Glomerular visceral epithelial cell (primary cell): ENCODE results near the gene KIF21B.
"Not testable (repeated sequence)": the region's sequence is repeated elsewhere in the genome, so short reads cannot be mapped to it uniquely, and the experiment has no call there.

Source experiments
- DNase-seq: peaks from one replicate; pipeline ENCODE4 v3.0.0-alpha.2; 2016; ENCODE audit errors: extremely low spot score

KIF21B gene

GRCh38 chr1:200938955-200939354, 84.6 kb downstream of the KIF21B start:
- DNase-seq = no peak

- not testable (repeated sequence) for DNase-seq
These were observed 88.1 kb downstream of the KIF21B start for GRCh38 chr1:200935286-200935962.

GRCh38 chr1:200934676-200935245, 88.8 kb downstream of the KIF21B start:
- DNase-seq = no peak

- DNase-seq = no peak
These were observed 91.7 kb downstream of the KIF21B start for GRCh38 chr1:200931776-200932175.

- not testable (repeated sequence) for DNase-seq
These were observed 93.2 kb downstream of the KIF21B start for GRCh38 chr1:200930285-200930684.

GRCh38 chr1:200929530-200930278, 93.8 kb downstream of the KIF21B start:
- no peak for DNase-seq

GRCh38 chr1:200925831-200926230, 97.7 kb downstream of the KIF21B start:
- DNase-seq = peak; percentile 28

- DNase-seq = no peak
These were observed 99.9 kb downstream of the KIF21B start for GRCh38 chr1:200923601-200924000.

- DNase-seq = no peak
These were observed 101.1 kb downstream of the KIF21B start for GRCh38 chr1:200922406-200922805.

- no peak for DNase-seq
These were observed 101.9 kb downstream of the KIF21B start for GRCh38 chr1:200921571-200922110.
